ENCODE measurements around the gene OTUB1. TPM values are rescaled to one million over a fixed set of nuclear protein-coding genes. Genes with fewer than 3 reads are reported as not detected.

The OTUB1 gene
- total and polyA plus RNA-seq, 2 donors (not counting 1 experiment from before 2014, with no cell fraction given) = 78.2 to 119 TPM

DNA sequence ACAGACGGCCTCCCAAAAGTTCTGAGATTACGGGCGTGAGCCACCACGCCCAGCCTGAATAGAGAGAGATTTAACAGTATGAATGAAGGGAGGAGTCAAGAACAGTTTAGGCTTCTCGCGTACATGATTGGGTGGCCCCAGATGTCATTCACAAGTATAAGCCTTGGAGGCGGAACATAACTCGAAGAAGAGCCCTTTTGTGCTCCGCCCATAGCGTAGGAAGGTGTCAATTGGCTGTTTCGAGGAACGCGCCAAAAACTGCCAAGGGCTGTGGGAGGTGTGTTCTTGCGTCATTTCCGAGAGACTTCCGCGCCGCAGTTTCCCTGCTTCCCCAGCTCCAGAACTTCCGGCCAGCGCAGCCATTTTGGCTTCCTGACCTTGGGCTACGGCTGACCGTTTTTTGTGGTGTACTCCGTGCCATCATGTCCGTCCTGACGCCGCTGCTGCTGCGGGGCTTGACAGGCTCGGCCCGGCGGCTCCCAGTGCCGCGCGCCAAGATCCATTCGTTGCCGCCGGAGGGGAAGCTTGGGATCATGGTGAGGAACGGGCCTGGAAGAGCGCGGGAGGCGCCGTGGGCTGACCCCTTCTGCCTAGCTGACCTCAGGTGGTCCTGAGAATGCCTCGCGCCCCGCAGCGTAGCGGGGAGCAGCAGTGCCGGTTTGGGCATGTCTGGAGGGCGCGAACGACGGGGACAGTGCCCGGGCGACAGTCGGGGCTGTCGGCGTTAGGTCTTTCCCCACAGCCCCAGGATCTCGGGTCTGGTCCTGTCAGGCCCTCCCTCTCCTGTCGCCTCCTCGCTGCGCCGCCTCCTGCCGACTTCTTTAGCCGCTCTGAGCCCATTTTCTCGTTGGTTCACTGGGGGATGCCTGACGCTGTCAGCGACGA, 11.7 kb upstream of the OTUB1 start, which contains the start of gene COX8A:
COX8A (plus strand) TSS at position 362 of the 885 bp plus-strand sequence; CDS start at position 423, 61 bp downstream.
- Histone ChIP-seq H3K9me3 (ENCODE audit: control extremely low read depth in 1 of 3, control insufficient read depth in 2 of 3, insufficient read depth in 1 of 3, low read length in 2 of 3) (no peaks in the 10 kb centered on the region), H3K36me3 (replicated peaks in 1 of 2; ENCODE audit: control extremely low read depth in 1 of 2, control insufficient read depth in 1 of 2, extremely low read depth in 1 of 2, insufficient read depth in 2 of 2, low read length in 1 of 2) (peaks cover 0 to 6% of the 10 kb centered on the region in 2 experiments), H4K20me1 (ENCODE audit: control insufficient read depth, insufficient read depth, low read length, poor library complexity, severe bottlenecking) (no peaks in the 10 kb centered on the region), H3K4me2 (replicated peaks; ENCODE audit: low read depth, low read length, poor library complexity, severe bottlenecking) (peak within 1 kb of the TSS; percentile 84), H3K9ac (ENCODE audit: low read length) (peak within 1 kb of the TSS; percentile 98), H3K4me3 (ENCODE audit: control extremely low read depth in 1 of 5, extremely low read depth in 1 of 5, insufficient read depth in 1 of 5, low read depth in 2 of 5, low read length in 4 of 5) (peak within 1 kb of the TSS; percentile 81 to 99 (median 94)), H2AFZ (ENCODE audit: insufficient read depth, low read depth, low read length, poor library complexity, severe bottlenecking) (peak within 1 kb of the TSS; percentile 98), H3K27ac (ENCODE audit: low read length in 2 of 2) (peak within 1 kb of the TSS; percentile 83 to 94), H3K27me3 (replicated peaks in 1 of 4; ENCODE audit: control extremely low read depth in 1 of 4, control insufficient read depth in 3 of 4, insufficient read depth in 4 of 4, low read length in 3 of 4) (no peaks in the 10 kb centered on the region), H3K79me2 (ENCODE audit: control insufficient read depth, insufficient read depth, low read length) (peaks cover 31% of the 10 kb centered on the region), H3K4me1 (ENCODE audit: control insufficient read depth in 2 of 2, insufficient read depth in 2 of 2, low read length in 2 of 2) (peaks cover 6 to 21% of the 10 kb centered on the region in 2 donors)
- ChIA-PET CTCF (interaction anchor here (0.7 kb wide), 2 partner anchors 26 to 136 kb away, joined by 3 read pairs; partner anchors contain the start of gene MARK2), POLR2A (interaction anchor here (1.0 to 1.1 kb wide), 2 partner anchors 11 to 265 kb away, joined by 4 to 5 read pairs; partner anchors contain the start of gene OTUB1)
- Mint-ChIP-seq H3K9me3 (ENCODE audit: insufficient read depth) (no peaks in the 10 kb centered on the region), H3K4me1 (peaks cover 29% of the 10 kb centered on the region), H3K27ac (peak within 1 kb of the TSS; percentile 98), H3K4me3 (peak within 1 kb of the TSS; percentile 99), H3K27me3 (peaks cover 3% of the 10 kb centered on the region)
- WGBS (ENCODE audit: insufficient coverage) = under 1% methylated on average over 58 of the region's 67 CpGs
- intact Hi-C loops (cut with micrococcal nuclease) = loop anchor here (1.0 to 10.0 kb wide), 5 partner anchors 12 to 303 kb away; partner anchors contain the start of genes ATL3 and OTUB1
- ATAC-seq (ENCODE audit: low read depth) (peak; percentile 98), DNase-seq (peak; percentile 98)
- TF ChIP-seq CTCF (IDR thresholded peaks at IDR 0.05) (no peak), EZH2 (IDR thresholded peaks at IDR 0.05; ENCODE audit: borderline replicate concordance, insufficient read depth, low read depth, low read length, poor library complexity, severe bottlenecking) (no peak)
